Inferior parietal cortex (tissue), 1 donor: ENCODE results near the gene NAA60.

Experiments
- DNase-seq: peaks from one replicate; pipeline ENCODE4 v3.0.0-alpha.2; 2016; ENCODE audit errors: extremely low spot score

NAA60 gene

GRCh38 chr16:3510416-3510815 lies 66.9 kb downstream of the NAA60 start:
- DNase-seq = no peak

DNA sequence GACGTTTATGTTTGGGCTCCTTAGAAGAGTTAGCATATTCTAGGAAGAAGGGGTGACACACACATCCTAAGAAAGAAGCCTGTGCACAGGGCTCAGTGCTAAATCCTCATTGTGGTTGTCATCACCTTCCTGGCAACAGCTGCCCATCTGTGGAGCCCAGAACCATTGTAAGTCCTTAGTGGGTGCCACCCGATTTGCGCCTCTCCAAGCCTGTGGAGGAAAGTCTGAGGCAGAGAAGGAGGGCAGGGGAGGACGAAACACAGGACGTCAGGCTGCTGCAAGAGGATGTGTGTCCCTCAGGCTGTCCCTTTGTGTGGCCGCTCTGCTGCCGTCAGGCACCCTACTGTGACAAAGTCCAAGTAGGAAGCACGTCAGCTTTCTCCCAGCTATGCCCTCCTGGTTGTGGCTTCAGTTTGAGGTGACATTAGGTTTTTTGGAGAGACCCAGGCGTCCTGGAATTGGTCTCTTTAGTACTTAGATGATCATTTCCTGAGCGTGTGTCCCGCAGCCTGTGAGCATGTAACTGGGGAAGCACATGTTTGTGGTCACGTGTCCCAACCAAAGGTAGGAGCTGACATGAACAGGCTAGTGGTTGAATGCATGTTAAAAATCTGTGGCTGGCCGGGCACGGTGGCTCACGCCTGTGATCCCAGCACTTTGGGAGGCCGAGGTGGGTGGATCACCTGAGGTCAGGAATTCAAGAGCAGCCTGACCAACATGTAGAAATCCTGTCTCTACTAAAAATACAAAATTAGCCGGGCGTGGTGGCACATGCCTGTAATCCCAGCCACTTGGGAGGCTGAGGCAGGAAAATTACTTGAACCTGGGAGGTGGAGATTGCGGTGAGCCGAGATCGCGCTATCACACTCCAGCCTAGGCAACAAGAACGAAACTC lies 68.1 kb downstream of the NAA60 start:
- no peak for DNase-seq

DNA sequence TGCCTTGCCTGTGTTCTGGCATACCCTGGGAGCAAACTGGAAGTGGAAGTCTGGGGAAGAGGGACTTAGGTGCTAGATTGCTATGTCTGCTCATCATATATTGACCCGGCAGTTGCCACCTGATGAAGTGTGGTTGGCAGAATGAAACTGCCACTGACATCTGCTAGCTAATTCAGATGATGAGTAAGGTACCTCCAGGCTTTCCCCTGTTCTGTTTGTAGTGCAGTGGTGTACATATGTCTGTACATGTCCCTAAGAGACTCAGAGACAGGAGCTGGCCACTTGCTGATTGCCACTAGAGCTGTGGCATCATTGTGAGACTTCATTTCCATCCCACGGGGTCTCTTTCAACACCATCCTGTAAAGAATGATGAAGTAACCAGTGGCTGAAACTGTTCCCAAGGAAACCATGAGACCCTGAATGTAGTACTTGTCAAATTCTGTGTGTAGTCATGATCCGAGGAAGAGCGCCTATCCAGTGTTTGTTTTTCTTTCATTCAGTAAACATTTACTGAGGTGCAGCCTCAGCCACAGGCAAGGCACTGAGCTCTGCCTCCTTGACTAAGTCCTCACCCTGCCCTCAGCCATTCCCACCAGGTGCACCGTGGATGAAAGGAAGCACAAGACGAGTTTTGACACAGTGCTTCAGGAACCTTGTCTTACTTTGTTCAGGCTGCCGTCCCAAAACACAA lies 70.6 kb downstream of the NAA60 start:
- no peak for DNase-seq

GRCh38 chr16:3514621-3515020 lies 71.1 kb downstream of the NAA60 start:
- no peak for DNase-seq

DNA sequence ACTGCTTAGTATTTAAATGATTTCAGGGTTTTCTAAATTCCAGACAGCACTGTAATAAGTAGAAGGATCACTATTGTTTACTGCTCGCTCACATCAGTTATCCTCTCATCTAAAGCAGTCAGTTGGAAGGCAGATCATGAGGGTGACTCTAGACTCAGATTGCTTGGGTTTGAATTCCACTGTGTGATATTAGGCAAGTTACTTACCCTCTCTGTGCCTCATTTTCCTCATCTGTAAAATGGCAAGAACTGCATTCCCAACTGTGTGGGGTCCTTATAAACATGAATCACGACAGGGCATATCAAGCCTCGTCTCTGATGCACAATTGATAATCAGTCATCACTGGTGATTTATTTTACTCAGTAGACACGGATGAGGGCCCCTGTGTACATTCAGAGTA lies 72.4 kb downstream of the NAA60 start:
- no peak for DNase-seq

- DNase-seq = no peak
Observed at GRCh38 chr16:3518292-3518985, 75.0 kb downstream of the NAA60 start.

DNA sequence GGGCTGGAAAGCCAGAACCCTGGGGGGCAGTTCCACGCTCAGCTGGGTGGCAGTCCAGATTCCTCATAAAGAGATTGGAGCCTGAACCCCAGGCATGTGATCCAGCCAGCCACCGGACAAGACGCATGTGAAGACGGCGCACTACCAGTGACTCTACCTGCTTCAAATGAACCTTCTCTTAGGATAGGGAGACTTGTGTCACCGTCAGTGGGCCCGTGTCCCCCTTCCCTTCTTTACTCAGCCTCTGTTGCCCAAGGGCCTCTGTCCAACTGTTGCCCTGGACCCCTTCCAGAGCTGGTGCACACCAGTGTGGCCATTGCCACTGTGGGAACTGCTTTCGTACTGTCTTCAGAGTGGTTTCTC lies 75.5 kb downstream of the NAA60 start:
- DNase-seq = no peak

- DNase-seq = no peak
Observed at GRCh38 chr16:3519581-3519980, 76.1 kb downstream of the NAA60 start.

- no peak for DNase-seq
Observed at GRCh38 chr16:3520413-3520812, 76.9 kb downstream of the NAA60 start.

DNA sequence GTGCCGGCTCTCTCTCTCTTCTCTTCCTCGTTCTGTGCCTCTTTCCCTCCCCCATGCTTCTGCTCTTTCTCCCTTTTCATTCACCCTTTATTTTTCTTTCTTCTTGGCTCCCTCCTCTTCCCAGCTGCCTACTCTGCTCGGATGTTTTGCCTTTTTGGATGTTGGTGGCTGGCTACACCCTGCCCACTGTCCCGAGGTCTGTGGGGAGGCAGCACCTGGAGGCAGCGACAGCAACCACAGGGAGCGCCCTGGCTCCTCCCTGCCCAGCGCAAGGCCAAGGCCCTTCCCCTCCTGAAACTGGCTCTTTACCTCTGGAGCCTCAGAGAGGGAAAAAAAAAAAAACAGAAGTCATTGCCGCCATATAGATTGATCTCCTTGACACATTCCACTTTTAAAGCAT lies 77.4 kb downstream of the NAA60 start:
- no peak for DNase-seq

- DNase-seq = no peak
Observed at GRCh38 chr16:3523281-3523680, 79.8 kb downstream of the NAA60 start.

- DNase-seq = no peak
Observed at GRCh38 chr16:3525951-3526350, 82.5 kb downstream of the NAA60 start.

- peak; percentile 75 for DNase-seq
Observed at GRCh38 chr16:3527216-3527829, 83.8 kb downstream of the NAA60 start.

DNA sequence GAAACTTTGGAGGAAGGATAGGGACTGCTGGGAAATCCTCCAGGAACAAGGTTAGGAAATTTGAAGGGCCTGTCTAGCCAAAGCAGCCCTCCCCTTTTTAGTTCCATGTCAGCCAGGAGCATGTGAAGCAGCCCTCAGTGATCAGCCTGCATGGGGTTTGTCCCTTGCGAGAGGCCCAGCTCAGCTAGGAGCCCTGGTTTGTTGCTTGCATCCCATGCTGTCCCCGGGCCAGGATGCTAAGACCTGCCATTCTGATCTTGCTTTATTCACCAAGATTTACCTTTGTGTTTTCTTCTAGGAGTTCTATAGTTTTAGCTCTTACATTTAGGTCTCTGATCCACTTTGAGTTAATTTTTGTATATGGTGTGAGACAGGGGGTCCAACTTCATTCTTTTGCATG lies 84.9 kb downstream of the NAA60 start:
- DNase-seq = no peak

- no peak for DNase-seq
Observed at GRCh38 chr16:3529175-3529574, 85.7 kb downstream of the NAA60 start.

DNA sequence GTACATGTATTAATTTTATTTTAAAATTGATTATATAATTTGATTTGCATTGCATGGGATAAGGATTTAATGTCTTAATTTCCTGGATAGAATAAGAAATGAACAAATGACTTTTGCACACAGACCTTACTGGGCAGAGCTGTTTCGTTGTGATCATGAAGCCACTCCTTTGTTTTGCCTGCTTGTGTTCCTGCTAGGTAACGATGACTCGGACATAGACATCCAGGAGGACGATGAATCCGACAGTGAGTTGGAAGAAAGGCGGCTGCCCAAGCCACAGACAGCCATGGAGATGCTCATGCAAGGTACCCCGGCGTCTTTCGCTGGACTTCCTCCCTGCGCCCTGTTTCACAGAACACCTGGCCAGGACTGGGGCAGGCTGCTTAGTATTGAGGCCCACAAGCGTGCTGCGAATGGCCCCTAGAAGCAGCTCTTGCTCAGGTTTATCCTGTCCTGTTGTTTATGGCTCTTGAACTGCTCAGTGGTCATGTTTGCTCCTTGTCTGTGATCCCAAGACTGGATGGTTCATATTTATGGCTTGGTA lies 87.0 kb downstream of the NAA60 start:
- DNase-seq = no peak

DNA sequence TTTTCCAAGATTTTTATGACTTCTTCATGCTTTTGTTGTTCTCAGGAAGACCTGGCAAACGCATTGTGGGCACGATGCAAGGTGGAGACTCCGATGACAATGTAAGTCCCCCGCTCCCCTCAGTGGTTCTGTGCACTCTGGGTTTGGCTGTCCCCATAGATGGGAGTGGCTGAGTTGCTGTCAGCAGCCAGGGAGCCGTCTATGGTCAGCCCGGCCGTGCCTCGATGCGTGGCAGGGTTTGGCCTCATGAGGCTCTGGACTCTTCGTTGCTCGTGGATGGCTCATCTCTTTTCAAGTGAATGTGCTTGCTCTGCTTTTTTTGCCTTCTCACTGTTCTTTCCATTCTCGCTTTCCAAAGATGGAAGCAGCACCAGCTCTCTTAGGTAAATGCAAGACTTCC lies 89.3 kb downstream of the NAA60 start:
- no peak for DNase-seq

DNA sequence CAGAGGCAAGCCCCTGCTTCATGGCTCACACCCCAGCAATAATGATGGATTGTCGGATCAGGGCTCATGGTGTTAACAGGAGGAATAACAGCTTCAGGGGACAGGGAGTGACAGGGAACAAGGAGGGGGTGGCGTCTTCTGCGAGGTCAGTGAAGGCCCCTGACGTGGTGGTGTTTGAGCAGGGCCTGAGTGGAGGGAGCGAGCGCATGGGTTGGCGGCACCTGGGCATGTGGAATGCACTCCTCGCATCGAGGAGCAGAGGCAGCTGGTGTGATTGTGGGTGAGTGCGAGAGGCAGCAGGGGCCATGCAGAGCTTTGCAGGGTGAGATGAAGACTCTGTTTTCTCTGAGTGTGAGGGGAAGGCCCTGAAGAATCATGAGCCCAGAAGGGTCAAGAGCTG lies 90.6 kb downstream of the NAA60 start:
- no peak for DNase-seq

- DNase-seq = no peak
Observed at GRCh38 chr16:3536271-3536731, 92.8 kb downstream of the NAA60 start.
